ENCODE data around the gene TAPT1.

Gene TAPT1

GRCh38 chr4:16111533-16111932 lies 114.7 kb downstream of the TAPT1 start:
- no peak for DNase-seq (ENCODE audit: extremely low spot score)
- TF ChIP-seq FOXM1 (IDR thresholded peaks at IDR 0.05; ENCODE audit: borderline replicate concordance) (no peak), L3MBTL2 (conservative IDR thresholded peaks at IDR 0.05) (no peak), LEF1 (IDR thresholded peaks at IDR 0.05; ENCODE audit: borderline replicate concordance) (no peak), ELF4 (IDR thresholded peaks at IDR 0.05) (no peak), BHLHE40 (IDR thresholded peaks at IDR 0.05; ENCODE audit: borderline replicate concordance) (no peak), ZNF384 (IDR thresholded peaks at IDR 0.05) (no peak), CTBP1 (IDR thresholded peaks at IDR 0.05; ENCODE audit: borderline replicate concordance) (no peak), FOXK2 (IDR thresholded peaks at IDR 0.05) (no peak), SUZ12 (IDR thresholded peaks at IDR 0.05) (no peak), NFRKB (IDR thresholded peaks at IDR 0.05) (no peak), SP1 (IDR thresholded peaks at IDR 0.05) (no peak), TARDBP (IDR thresholded peaks at IDR 0.05) (no peak), FOXA1 (IDR thresholded peaks at IDR 0.05) (no peak), ARNT (IDR thresholded peaks at IDR 0.05) (no peak), HDGF (IDR thresholded peaks at IDR 0.05; ENCODE audit: borderline replicate concordance) (no peak)
- ChIA-PET CTCF (no interaction called here), POLR2A (no interaction called here)

GRCh38 chr4:16110661-16111290 lies 115.5 kb downstream of the TAPT1 start:
- no peak for DNase-seq (ENCODE audit: extremely low spot score)
- ChIA-PET CTCF (interaction anchor here (0.6 kb wide), 1 partner anchor 336 kb away, joined by 3 read pairs; no protein-coding TSS in a partner anchor), POLR2A (no interaction called here)
- TF ChIP-seq SUZ12 (IDR thresholded peaks at IDR 0.05) (no peak), CTBP1 (IDR thresholded peaks at IDR 0.05; ENCODE audit: borderline replicate concordance) (no peak), TARDBP (IDR thresholded peaks at IDR 0.05) (no peak), SP1 (IDR thresholded peaks at IDR 0.05) (no peak), NFRKB (IDR thresholded peaks at IDR 0.05) (no peak), PKNOX1 (IDR thresholded peaks at IDR 0.05) (no peak), LEF1 (IDR thresholded peaks at IDR 0.05; ENCODE audit: borderline replicate concordance) (no peak), FOXK2 (IDR thresholded peaks at IDR 0.05) (no peak), ZNF384 (IDR thresholded peaks at IDR 0.05) (no peak), BHLHE40 (IDR thresholded peaks at IDR 0.05; ENCODE audit: borderline replicate concordance) (no peak), ELF4 (IDR thresholded peaks at IDR 0.05) (no peak), ARNT (IDR thresholded peaks at IDR 0.05) (no peak), HDGF (IDR thresholded peaks at IDR 0.05; ENCODE audit: borderline replicate concordance) (no peak), L3MBTL2 (conservative IDR thresholded peaks at IDR 0.05) (no peak), FOXM1 (IDR thresholded peaks at IDR 0.05; ENCODE audit: borderline replicate concordance) (no peak), FOXA1 (IDR thresholded peaks at IDR 0.05) (no peak)

Data from HEK293T (cell line).